GM12878 (cell line): ENCODE results near the gene TMEM256. TPM values are rescaled to one million over a fixed set of nuclear protein-coding genes. Genes with fewer than 3 reads are reported as not detected.

Experiments used
- ATF7 ChIP-seq: fragments of 450-650 bp; IDR thresholded peaks from 2 replicates; pipeline ENCODE4 v1.6.1; 2016; ENCODE audit warnings: low read depth, mild to moderate bottlenecking
- CHD2 ChIP-seq: IDR thresholded peaks from 2 replicates; pipeline ENCODE4 v1.6.1; 2011; ENCODE audit warnings: low read depth, low read length, improper control_type of control experiment, borderline replicate concordance
- E2F8 ChIP-seq: fragments of 450-650 bp; IDR thresholded peaks from 2 replicates; pipeline ENCODE4 v1.6.1; 2018; ENCODE audit warnings: mild to moderate bottlenecking, low read depth, moderate library complexity; ENCODE audit not compliant: partially characterized antibody
- EGR1 ChIP-seq, 2 experiments: IDR thresholded peaks; 1 replicate in 1 of 2; 2 replicates in 1 of 2; pipeline ENCODE4 v1.6.1; 2011 to 2012; ENCODE audit warnings: low read depth in 2 of 2, low read length in 2 of 2, borderline replicate concordance in 1 of 2, mild to moderate bottlenecking in 1 of 2, moderate library complexity in 1 of 2
- EZH2 ChIP-seq: IDR thresholded peaks from 2 replicates; pipeline ENCODE4 v1.6.1; 2012; ENCODE audit warnings: low read depth, mild to moderate bottlenecking, control low read depth, inconsistent platforms, low read length, borderline replicate concordance; ENCODE audit not compliant: control insufficient read depth
- HCFC1 ChIP-seq: fragments of 150-350 bp; IDR thresholded peaks from 2 replicates; pipeline ENCODE4 v1.6.1; 2014; ENCODE audit warnings: low read length
- KLF5 ChIP-seq: fragments of 450-650 bp; IDR thresholded peaks from 2 replicates; pipeline ENCODE4 v1.6.1; 2014; ENCODE audit warnings: mild to moderate bottlenecking; ENCODE audit not compliant: partially characterized antibody
- MYB ChIP-seq: fragments of 150-350 bp; IDR thresholded peaks from 2 replicates; pipeline ENCODE4 v1.6.1; 2014; ENCODE audit warnings: mild to moderate bottlenecking, low read depth, low read length, borderline replicate concordance
- MYC ChIP-seq: IDR thresholded peaks from 2 replicates; pipeline ENCODE4 v1.6.1; 2011; ENCODE audit warnings: mild to moderate bottlenecking, low read length, moderate library complexity, inconsistent platforms; ENCODE audit not compliant: insufficient read depth, insufficient replicate concordance, insufficient read length, severe bottlenecking
- PML ChIP-seq: IDR thresholded peaks from 2 replicates; pipeline ENCODE4 v1.6.1; 2012; ENCODE audit warnings: low read length, inconsistent platforms
- RAD51 ChIP-seq: fragments of 450-650 bp; IDR thresholded peaks from 2 replicates; pipeline ENCODE4 v1.6.1; 2016; ENCODE audit warnings: moderate library complexity, mild to moderate bottlenecking, inconsistent platforms
- RB1 ChIP-seq: fragments of 450-650 bp; formaldehyde crosslinking; IDR thresholded peaks from 2 replicates; pipeline ENCODE4 v1.6.1; 2017; ENCODE audit warnings: mild to moderate bottlenecking, borderline replicate concordance
- RELA ChIP-seq: fragments of 450-650 bp; IDR thresholded peaks from 2 replicates; pipeline ENCODE4 v1.8.0; 2014; ENCODE audit warnings: borderline replicate concordance; ENCODE audit not compliant: partially characterized antibody
- RFX5 ChIP-seq: IDR thresholded peaks from 2 replicates; pipeline ENCODE4 v1.6.1; 2011; ENCODE audit warnings: low read depth, low read length, improper control_type of control experiment
- SMARCA5 ChIP-seq: fragments of 450-650 bp; IDR thresholded peaks from 2 replicates; pipeline ENCODE4 v1.6.1; 2017; ENCODE audit warnings: mild to moderate bottlenecking
- SREBF2 ChIP-seq: IDR thresholded peaks from 2 replicates; pipeline ENCODE4 v1.6.1; 2012; ENCODE audit warnings: mild to moderate bottlenecking, low read length
- ZBED1 ChIP-seq: IDR thresholded peaks from 2 replicates; pipeline ENCODE4 v1.6.1; 2016; ENCODE audit warnings: borderline replicate concordance
- ZBTB33 ChIP-seq: fragments of 450-650 bp; IDR thresholded peaks from 2 replicates; pipeline ENCODE4 v1.6.1; 2017; ENCODE audit warnings: mild to moderate bottlenecking
- ZNF592 ChIP-seq: fragments of 450-650 bp; IDR thresholded peaks from 2 replicates; pipeline ENCODE4 v1.6.1; 2017; ENCODE audit warnings: mild to moderate bottlenecking, moderate library complexity
- ZZZ3 ChIP-seq: IDR thresholded peaks from 2 replicates; pipeline ENCODE4 v1.6.1; 2011; ENCODE audit warnings: low read depth; ENCODE audit not compliant: control insufficient read depth, insufficient read length
- polyA plus RNA-seq, 11 experiments: library from polyadenylated mRNA; depleted of rRNA in 4 of 11; unstranded in 6 of 11; stranded (reverse) in 5 of 11; fragments of >200 nt; fragmentation: Nextera tagmentation in 4 of 11; fragmentation: Illumina TruSeq in 1 of 11; extraction: Ambion mirVana in 4 of 11; extraction: Trizol in 1 of 11; gene quantifications; 1 replicate in 1 of 11; 2 replicates in 10 of 11; pipeline versions ENCODE4 v1.2.1 to v1.2.3, GENCODE V29; 2011 to 2016; ENCODE audit warnings: inconsistent platforms in 2 of 11, missing spikeins in 2 of 11, low read depth in 1 of 11
- total RNA-seq, 4 experiments: library from RNA; depleted of rRNA in 3 of 4; stranded (reverse); fragments of >200 nt in 3 of 4; fragmentation: Illumina TruSeq in 1 of 4; extraction: Trizol in 1 of 4; gene quantifications; 2 replicates each; pipeline versions ENCODE4 v1.2.1 to v1.2.3, GENCODE V29; 2013 to 2021
- TF ChIP-seq, protein P1 (sequence below): IDR thresholded peaks from 2 replicates; pipeline ENCODE4 v1.6.1; 2011; ENCODE audit warnings: borderline replicate concordance, low read depth, mild to moderate bottlenecking, moderate library complexity, mixed read lengths, low read length; ENCODE audit not compliant: insufficient read depth; ENCODE audit errors: extremely low read length

TMEM256 gene
- total and polyA plus RNA-seq, 10 of the 15 experiments (the other 5 are each of a cell fraction or from before 2014, with no cell fraction given), result 57.3 to 342 (median 95.7) TPM

- TF ChIP-seq EGR1 (IDR thresholded peaks at IDR 0.05; ENCODE audit: borderline replicate concordance in 1 of 2, low read depth in 2 of 2, low read length in 2 of 2) (peak in 1 of 2 experiments; percentile 38; a peak in 1 of 3 replicates), RELA (peak; percentile 69), RAD51 (no peak), EZH2 (no peak), SREBF2 (no peak), RFX5 (0 out of 2 replicates have a peak, but pooled peaks have one; percentile 21), ZBED1 (no peak), MYC (no peak), PML (no peak), E2F8 (no peak), ZBTB33 (no peak), ATF7 (no peak), ZZZ3 (no peak), ZNF592 (no peak), HCFC1 (no peak), CHD2 (peak; percentile 67; the same call in 1 of the 2 replicates), KLF5 (no peak), MYB (no peak), SMARCA5 (no peak), RB1 (no peak; the same call in 1 of the 2 replicates)
- TF ChIP-seq, protein P1, sequence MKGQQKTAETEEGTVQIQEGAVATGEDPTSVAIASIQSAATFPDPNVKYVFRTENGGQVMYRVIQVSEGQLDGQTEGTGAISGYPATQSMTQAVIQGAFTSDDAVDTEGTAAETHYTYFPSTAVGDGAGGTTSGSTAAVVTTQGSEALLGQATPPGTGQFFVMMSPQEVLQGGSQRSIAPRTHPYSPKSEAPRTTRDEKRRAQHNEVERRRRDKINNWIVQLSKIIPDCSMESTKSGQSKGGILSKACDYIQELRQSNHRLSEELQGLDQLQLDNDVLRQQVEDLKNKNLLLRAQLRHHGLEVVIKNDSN, result no peak
Observed at GRCh38 chr17:7440834-7441195, 36.9 kb upstream of the TMEM256 start (continued).
